Measurements from ENCODE around the gene FLOT1. TPM values are rescaled to one million over a fixed set of nuclear protein-coding genes. Genes with fewer than 3 reads are reported as not detected.

FLOT1 gene, protein sequence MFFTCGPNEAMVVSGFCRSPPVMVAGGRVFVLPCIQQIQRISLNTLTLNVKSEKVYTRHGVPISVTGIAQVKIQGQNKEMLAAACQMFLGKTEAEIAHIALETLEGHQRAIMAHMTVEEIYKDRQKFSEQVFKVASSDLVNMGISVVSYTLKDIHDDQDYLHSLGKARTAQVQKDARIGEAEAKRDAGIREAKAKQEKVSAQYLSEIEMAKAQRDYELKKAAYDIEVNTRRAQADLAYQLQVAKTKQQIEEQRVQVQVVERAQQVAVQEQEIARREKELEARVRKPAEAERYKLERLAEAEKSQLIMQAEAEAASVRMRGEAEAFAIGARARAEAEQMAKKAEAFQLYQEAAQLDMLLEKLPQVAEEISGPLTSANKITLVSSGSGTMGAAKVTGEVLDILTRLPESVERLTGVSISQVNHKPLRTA
- 151 TPM for total RNA-seq
- long read RNA-seq, transcript FLOT1-201 (13 exons, 1,912 nt) = major isoform, 352 of 567 reads
- long read RNA-seq, partial matches to known transcripts = 156 of 567 reads
- long read RNA-seq, other reads (novel, unspliced or antisense) = 58 of 567 reads

DNA sequence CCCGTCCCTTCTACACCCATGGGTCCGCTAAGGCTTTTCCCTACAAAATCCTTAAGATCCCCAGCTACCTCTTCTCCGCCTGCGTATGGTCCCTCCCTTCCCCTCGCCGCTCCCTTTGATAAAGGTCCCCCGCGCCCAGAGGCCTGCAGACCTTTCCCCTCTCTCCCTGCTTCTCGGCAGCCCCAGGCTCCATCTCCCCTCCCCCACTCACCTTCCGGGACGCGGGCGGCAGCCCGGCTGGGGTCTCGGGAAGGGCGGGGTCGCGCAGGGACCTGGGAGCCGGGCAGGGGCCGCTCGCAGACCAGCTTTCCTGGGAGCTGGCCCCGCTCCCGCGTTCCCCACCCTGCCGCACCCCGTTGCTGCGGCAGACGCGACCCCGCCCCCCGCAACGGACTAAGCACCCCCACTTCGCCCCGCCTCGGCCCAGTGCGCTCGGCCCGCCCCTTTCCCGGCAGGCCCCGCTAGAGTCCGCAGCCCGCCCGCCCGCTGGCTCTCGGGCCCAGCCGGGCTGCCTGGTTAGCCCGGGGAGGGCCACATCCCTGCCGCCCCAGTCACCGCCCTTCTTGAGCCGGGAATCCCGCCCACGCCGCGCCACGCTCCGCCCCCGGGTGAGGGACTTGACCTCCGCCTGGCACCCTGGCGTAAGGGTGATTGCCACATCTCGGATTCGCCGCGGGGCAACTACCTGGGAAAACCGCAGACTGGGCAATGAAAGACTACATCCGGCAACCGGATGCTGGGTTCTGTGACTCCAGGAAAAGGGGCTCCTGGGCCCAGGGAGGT lies at the start of gene FLOT1:
Gene FLOT1, minus strand, starts transcription at position 372 of the 783 bp plus-strand sequence. CDS start 498 bp downstream, outside the sequence.
- no peaks in the 10 kb centered on the region for H3K27me3 ChIP-seq (ENCODE audit: low read depth)
- DNase-seq (peak; percentile 99), ATAC-seq (peak; percentile 92 to 96)
- intact Hi-C loops (cut with DNase I) = no loop called here
- TF ChIP-seq, protein P1, sequence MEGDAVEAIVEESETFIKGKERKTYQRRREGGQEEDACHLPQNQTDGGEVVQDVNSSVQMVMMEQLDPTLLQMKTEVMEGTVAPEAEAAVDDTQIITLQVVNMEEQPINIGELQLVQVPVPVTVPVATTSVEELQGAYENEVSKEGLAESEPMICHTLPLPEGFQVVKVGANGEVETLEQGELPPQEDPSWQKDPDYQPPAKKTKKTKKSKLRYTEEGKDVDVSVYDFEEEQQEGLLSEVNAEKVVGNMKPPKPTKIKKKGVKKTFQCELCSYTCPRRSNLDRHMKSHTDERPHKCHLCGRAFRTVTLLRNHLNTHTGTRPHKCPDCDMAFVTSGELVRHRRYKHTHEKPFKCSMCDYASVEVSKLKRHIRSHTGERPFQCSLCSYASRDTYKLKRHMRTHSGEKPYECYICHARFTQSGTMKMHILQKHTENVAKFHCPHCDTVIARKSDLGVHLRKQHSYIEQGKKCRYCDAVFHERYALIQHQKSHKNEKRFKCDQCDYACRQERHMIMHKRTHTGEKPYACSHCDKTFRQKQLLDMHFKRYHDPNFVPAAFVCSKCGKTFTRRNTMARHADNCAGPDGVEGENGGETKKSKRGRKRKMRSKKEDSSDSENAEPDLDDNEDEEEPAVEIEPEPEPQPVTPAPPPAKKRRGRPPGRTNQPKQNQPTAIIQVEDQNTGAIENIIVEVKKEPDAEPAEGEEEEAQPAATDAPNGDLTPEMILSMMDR (IDR thresholded peaks at IDR 0.05) = no peak
- H3K27ac ChIP-seq = peak within 1 kb of the TSS; percentile 94
- peaks cover 39% of the 10 kb centered on the region for H3K36me3 ChIP-seq
- H3K4me3 ChIP-seq = peak within 1 kb of the TSS; percentile 95
- no peaks in the 10 kb centered on the region for H3K9me3 ChIP-seq
- H3K4me1 ChIP-seq = peaks cover 56% of the 10 kb centered on the region

DNA sequence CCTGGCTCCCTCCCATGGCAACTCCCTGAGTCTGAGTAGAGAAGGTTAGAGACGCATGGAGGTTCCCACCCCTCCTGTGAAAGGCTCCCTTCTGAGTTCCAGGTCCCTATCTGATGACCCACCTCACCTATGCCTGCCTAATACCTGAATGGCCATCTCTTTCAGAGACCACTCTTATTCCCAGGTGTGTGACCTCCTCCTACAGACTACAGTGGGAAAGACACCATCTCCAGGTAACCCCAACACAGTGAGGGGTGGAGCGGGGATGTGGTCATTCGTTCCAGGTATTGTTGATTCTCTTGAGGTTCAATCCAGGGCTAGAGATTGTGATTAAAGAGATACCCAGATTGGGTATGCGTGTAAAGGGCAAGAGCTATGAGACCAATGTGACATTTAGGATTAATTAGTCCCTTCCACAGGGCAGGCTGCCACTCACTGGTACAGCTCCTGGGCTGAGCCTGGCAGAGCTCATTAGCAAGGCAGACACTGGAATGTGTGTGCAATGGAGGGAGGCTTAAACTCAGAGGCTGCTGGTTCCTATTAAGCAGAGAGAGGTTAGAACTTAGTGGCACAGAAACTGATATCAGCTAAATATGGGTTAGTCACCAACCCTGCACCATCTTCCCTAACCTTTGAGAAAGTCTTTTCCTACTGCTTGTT lies 48.4 kb upstream of the FLOT1 start:
- TF ChIP-seq, protein P1 (IDR thresholded peaks at IDR 0.05) = no peak
- H3K36me3 ChIP-seq = no peaks in the 10 kb centered on the region
- H3K4me1 ChIP-seq = peaks cover 14% of the 10 kb centered on the region
- no peak overlapping the region for H3K27ac ChIP-seq
- intact Hi-C loops (cut with DNase I) = no loop called here
- H3K4me3 ChIP-seq = no peak overlapping the region
- DNase-seq (no peak), ATAC-seq (no peak)
- H3K9me3 ChIP-seq = no peaks in the 10 kb centered on the region
- H3K27me3 ChIP-seq (ENCODE audit: low read depth) = no peaks in the 10 kb centered on the region

DNA sequence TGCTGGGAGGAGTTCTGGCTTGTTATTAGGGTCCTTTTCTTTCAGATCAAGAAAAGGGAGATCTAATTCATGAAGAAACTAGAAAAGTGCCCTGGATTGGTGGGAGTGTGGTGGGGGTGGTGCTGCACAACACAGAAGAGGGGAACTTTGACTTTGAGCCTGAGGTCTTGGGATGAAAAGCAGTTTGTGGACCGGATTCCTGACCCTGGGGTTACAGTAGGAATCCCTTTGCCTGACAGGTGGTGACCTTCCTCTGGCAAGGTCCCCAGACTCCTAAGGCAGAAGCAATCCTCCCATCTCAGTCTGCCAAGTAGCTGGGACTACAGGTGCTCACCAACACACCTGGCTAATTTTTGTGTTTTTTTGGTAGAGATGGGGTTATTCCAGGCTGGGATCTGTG lies 47.1 kb upstream of the FLOT1 start:
- no peaks in the 10 kb centered on the region for H3K36me3 ChIP-seq
- intact Hi-C loops (cut with DNase I) = no loop called here
- no peak overlapping the region for H3K4me3 ChIP-seq
- ATAC-seq (no peak), DNase-seq (no peak)
- H3K27ac ChIP-seq = no peak overlapping the region
- peaks cover 18% of the 10 kb centered on the region for H3K4me1 ChIP-seq
- no peaks in the 10 kb centered on the region for H3K27me3 ChIP-seq (ENCODE audit: low read depth)
- TF ChIP-seq, protein P1 (IDR thresholded peaks at IDR 0.05) = no peak
- no peaks in the 10 kb centered on the region for H3K9me3 ChIP-seq

DNA sequence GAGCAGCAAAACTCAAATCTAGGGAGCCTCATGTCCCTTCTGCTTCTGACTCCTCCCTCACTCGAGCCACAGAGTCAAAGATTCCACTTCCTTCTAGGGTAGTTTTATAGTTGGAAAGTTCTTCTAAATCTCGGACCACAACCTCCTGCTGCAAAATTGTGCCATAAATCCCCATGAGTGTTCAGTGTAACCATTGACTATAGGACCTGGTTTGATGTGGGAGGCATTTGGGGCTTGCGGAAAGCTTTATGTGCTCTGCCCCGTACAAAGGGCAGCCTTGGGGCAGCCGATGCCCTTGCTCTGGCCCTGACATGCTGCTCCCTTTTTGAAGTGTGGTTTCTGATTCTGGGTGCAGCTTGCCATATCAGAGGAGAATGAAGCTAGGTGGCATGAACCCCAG lies 45.5 kb upstream of the FLOT1 start:
- Histone ChIP-seq H3K27me3 (ENCODE audit: low read depth) (no peaks in the 10 kb centered on the region), H3K4me3 (no peak overlapping the region), H3K27ac (no peak overlapping the region), H3K36me3 (no peaks in the 10 kb centered on the region), H3K9me3 (no peaks in the 10 kb centered on the region), H3K4me1 (peaks cover 6% of the 10 kb centered on the region)
- intact Hi-C loops (cut with DNase I) = no loop called here
- TF ChIP-seq, protein P1 (IDR thresholded peaks at IDR 0.05) = no peak
- DNase-seq (no peak), ATAC-seq (peak; percentile 47 to 74)

DNA sequence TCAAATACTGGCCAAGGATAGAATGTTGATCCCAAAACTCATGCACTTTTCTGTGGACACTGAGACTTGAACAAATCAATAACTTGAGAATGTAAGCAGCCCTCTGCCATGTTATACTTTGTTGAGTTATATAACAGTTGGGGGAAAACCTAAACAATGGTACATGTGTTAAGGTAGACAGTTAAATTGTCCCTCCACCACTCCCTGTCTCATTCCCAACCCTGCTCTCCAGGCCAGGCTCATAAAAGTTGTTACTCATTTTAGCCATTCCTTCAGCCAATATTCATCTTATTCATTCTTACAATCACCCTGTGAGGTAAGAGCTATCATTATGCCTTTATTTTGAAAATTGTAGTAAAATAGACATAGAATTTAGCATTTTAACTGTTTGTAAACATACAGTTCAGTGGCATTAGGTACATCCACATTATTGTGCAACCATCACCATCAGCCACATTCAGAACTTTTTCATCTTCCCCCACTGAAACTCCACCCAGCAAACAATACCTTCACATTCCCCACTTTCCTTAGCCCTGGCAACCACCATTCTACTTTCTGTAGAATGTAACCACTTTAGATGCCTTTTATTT lies 40.0 kb upstream of the FLOT1 start:
- Histone ChIP-seq H3K27ac (peak overlapping the region; percentile 88), H3K36me3 (no peaks in the 10 kb centered on the region), H3K4me3 (no peak overlapping the region), H3K27me3 (ENCODE audit: low read depth) (no peaks in the 10 kb centered on the region), H3K9me3 (no peaks in the 10 kb centered on the region), H3K4me1 (peaks cover 59% of the 10 kb centered on the region)
- intact Hi-C loops (cut with DNase I) = no loop called here
- ATAC-seq = no peak
- TF ChIP-seq, protein P1 (IDR thresholded peaks at IDR 0.05) = no peak
- DNase-seq = no peak
